Peyer's patch (tissue), 4 donors: ENCODE data around the gene RBMS2. TPM values are rescaled to one million over a fixed set of nuclear protein-coding genes. Genes with fewer than 3 reads are reported as not detected.

Source experiments
- DNase-seq, 3 donors: peaks; one replicate each; pipeline ENCODE4 v3.0.0-alpha.2; 2017 to 2019
- H3K27ac ChIP-seq, 4 donors: fragments of 200-600 bp; sonication (generic); one replicate each; pipeline ENCODE4 v1.5.1; 2016 to 2019
- H3K27me3 ChIP-seq, 2 donors: fragments of 200-600 bp; sonication (generic); one replicate each; pipeline ENCODE4 v1.5.1; 2019
- H3K36me3 ChIP-seq, 3 donors: fragments of 200-600 bp; sonication (generic); one replicate each; pipeline ENCODE4 v1.5.1; 2016 to 2019
- H3K4me1 ChIP-seq, 4 donors: fragments of 200-600 bp; sonication (generic); one replicate each; pipeline ENCODE4 v1.5.1; 2016 to 2019
- H3K4me3 ChIP-seq, 4 donors: fragments of 200-600 bp; sonication (generic); 1 replicate in 3 of 4; 2 replicates in 1 of 4; pipeline ENCODE4 v1.5.1; 2016 to 2019; ENCODE audit warnings: mild to moderate bottlenecking in 1 of 4
- H3K9me3 ChIP-seq, 4 donors: fragments of 200-600 bp; sonication (generic); one replicate each; pipeline ENCODE4 v1.5.1; 2016 to 2019; ENCODE audit warnings: mild to moderate bottlenecking in 1 of 4
- POLR2A ChIP-seq, 2 donors: fragments of 450-650 bp; IDR thresholded peaks; one replicate each; pipeline ENCODE4 v1.5.1; 2017; ENCODE audit warnings: antibody characterized with exemption in 2 of 2, mild to moderate bottlenecking in 2 of 2, moderate library complexity in 2 of 2
- total RNA-seq, 4 donors: library from RNA; depleted of rRNA; stranded (reverse); fragments of >200 nt; gene quantifications; one replicate each; pipeline ENCODE4 v1.1.0, GENCODE V29; 2016
- TF ChIP-seq, protein P1 (sequence below), 6 experiments: fragments of 450-650 bp in 4 of 6; fragments of 200-600 bp in 2 of 6; sonication (generic) in 1 of 6; IDR thresholded peaks; one replicate each; pipeline ENCODE4 v1.5.1; 2017 to 2019; ENCODE audit warnings: antibody characterized with exemption in 6 of 6, mild to moderate bottlenecking in 3 of 6, moderate library complexity in 1 of 6

Gene RBMS2
- total RNA-seq, 4 donors from 2014 or later, result 10.7 to 22.3 (median 12.5) TPM

- no peak for DNase-seq
- Histone ChIP-seq H3K27ac (peak overlapping the region; percentile 35 to 84 (median 76)), H3K9me3 (no peaks in the 10 kb centered on the region), H3K4me3 (peak overlapping the region; percentile 36 to 59 (median 50)), H3K36me3 (no peaks in the 10 kb centered on the region), H3K4me1 (peaks cover 0 to 17% (median 2%) of the 10 kb centered on the region in 4 donors), H3K27me3 (no peaks in the 10 kb centered on the region)
- TF ChIP-seq, protein P1, sequence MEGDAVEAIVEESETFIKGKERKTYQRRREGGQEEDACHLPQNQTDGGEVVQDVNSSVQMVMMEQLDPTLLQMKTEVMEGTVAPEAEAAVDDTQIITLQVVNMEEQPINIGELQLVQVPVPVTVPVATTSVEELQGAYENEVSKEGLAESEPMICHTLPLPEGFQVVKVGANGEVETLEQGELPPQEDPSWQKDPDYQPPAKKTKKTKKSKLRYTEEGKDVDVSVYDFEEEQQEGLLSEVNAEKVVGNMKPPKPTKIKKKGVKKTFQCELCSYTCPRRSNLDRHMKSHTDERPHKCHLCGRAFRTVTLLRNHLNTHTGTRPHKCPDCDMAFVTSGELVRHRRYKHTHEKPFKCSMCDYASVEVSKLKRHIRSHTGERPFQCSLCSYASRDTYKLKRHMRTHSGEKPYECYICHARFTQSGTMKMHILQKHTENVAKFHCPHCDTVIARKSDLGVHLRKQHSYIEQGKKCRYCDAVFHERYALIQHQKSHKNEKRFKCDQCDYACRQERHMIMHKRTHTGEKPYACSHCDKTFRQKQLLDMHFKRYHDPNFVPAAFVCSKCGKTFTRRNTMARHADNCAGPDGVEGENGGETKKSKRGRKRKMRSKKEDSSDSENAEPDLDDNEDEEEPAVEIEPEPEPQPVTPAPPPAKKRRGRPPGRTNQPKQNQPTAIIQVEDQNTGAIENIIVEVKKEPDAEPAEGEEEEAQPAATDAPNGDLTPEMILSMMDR (IDR thresholded peaks at IDR 0.05), result no peak
- TF ChIP-seq POLR2A (IDR thresholded peaks at IDR 0.05), result no peak
Observed at GRCh38 chr12:56522411-56523193, 982 bp downstream of the RBMS2 start.

DNA sequence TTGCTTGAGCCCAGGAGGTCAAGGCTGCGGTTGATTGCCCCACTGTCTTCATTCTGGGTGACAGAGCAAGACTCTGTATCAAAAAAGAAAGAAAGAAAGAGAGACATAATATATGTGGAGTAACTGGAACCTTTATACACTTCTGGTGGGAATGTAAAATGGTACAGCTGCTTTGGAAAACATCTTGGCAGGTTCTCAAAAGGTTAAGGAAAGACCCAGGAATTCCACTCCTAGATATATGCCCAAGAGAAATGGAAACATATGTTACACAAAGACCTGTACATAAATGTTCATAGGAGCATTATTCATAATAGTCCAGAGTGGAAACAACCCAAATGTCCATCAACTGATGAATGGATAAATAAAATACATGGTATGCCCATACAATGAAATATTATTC lies 7.2 kb downstream of the RBMS2 start:
- peaks cover 0 to 22% (median 0%) of the 10 kb centered on the region in 4 donors for H3K4me1 ChIP-seq
- DNase-seq, result no peak
- H3K27me3 ChIP-seq, result no peaks in the 10 kb centered on the region
- no peak overlapping the region for H3K4me3 ChIP-seq
- no peaks in the 10 kb centered on the region for H3K36me3 ChIP-seq
- no peaks in the 10 kb centered on the region for H3K9me3 ChIP-seq
- no peak overlapping the region for H3K27ac ChIP-seq
- TF ChIP-seq, protein P1 (IDR thresholded peaks at IDR 0.05), result no peak
- no peak for TF ChIP-seq POLR2A (IDR thresholded peaks at IDR 0.05)

DNA sequence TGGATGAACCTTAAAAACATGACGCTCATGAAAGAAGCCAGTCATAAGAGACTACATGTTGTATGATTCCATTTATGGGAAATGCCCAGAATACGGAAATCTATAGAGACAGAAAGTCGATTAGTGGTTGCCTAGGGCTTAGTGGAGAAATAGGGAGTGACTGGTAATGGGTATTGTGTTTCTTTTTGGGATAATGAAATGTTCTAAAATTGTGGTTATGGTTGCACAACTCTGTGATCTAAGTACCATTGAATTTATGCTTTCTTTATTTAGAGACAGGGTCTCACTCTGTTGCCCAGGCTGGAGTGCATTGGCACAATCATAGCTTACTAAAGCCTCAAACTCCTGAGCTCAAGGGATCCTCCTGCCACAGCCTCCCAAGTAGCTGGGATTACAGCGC lies 8.0 kb downstream of the RBMS2 start:
- no peaks in the 10 kb centered on the region for H3K9me3 ChIP-seq
- no peaks in the 10 kb centered on the region for H3K36me3 ChIP-seq
- H3K4me1 ChIP-seq, result peaks cover 0 to 22% (median 0%) of the 10 kb centered on the region in 4 donors
- no peak overlapping the region for H3K27ac ChIP-seq
- H3K27me3 ChIP-seq, result no peaks in the 10 kb centered on the region
- no peak for DNase-seq
- TF ChIP-seq, protein P1 (IDR thresholded peaks at IDR 0.05), result no peak
- TF ChIP-seq POLR2A (IDR thresholded peaks at IDR 0.05), result no peak
- no peak overlapping the region for H3K4me3 ChIP-seq

DNA sequence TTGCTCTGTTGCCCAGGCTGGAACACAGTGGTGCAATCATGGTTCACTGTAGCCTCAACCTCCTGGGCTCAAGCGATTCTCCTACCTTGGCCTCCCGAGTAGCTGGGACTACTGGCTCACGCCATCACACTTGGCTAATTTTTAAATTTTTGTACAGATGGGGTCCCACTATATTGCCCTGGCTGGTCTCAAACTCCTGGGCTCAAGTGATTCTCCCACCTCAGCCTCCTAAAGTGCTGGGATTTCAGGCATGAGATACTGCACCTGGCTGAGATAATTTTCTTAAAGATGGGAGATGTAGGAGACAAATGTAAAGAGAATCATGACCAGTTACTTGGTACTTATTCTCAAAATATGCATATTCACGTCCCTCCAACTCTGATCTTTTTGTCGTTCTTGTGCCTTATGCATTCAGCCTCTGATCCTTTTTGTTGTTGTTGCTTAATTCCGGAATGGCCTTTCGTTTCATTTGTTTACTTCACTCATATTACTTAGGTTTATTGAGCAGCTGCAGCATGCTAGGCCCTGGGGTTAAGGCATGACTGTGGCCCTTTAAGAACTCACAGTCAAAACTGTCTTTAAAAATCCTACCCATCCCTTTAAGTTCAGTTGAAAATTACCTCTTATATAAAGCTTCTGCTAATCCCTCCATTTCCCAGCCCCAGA lies 8.9 kb downstream of the RBMS2 start:
- Histone ChIP-seq H3K27me3 (no peaks in the 10 kb centered on the region), H3K27ac (peak overlapping the region in 1 of 4 donors; percentile 10), H3K4me3 (no peak overlapping the region), H3K9me3 (no peaks in the 10 kb centered on the region), H3K36me3 (no peaks in the 10 kb centered on the region), H3K4me1 (peaks cover 0 to 22% (median 0%) of the 10 kb centered on the region in 4 donors)
- TF ChIP-seq POLR2A (IDR thresholded peaks at IDR 0.05), result no peak
- TF ChIP-seq, protein P1 (IDR thresholded peaks at IDR 0.05), result no peak
- DNase-seq, result no peak

DNA sequence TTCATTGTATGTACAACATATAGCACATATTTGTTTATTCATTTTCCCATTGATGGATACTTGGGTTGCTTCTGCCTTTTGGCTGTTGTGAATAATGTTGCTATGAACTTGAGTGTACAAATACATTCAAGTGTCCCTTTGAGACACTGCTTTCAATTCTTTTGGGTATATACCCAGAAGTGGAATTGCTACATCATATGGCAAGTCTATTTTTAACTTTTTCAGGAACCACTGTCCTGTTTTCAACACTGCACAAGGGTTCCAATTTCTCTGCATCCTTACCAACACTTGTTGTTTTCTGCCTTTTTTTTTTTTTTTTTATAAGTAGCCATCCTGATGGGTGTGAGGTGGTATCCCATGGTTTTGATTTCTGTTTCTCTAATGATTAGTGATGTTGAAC lies 15.9 kb downstream of the RBMS2 start:
- no peak for TF ChIP-seq POLR2A (IDR thresholded peaks at IDR 0.05)
- TF ChIP-seq, protein P1 (IDR thresholded peaks at IDR 0.05), result no peak
- Histone ChIP-seq H3K27me3 (no peaks in the 10 kb centered on the region), H3K4me3 (no peak overlapping the region), H3K27ac (no peak overlapping the region), H3K4me1 (no peaks in the 10 kb centered on the region), H3K9me3 (no peaks in the 10 kb centered on the region), H3K36me3 (no peaks in the 10 kb centered on the region)
- DNase-seq, result no peak
